ENCODE results near the gene ATG4C. TPM values are rescaled to one million over a fixed set of nuclear protein-coding genes. Genes with fewer than 3 reads are reported as not detected.

The ATG4C gene
- total and polyA plus RNA-seq, 2 donors (not counting 3 experiments of a cell fraction or from before 2014, with no cell fraction given): 2.8 to 11.8 TPM

GRCh38 chr1:62856960-62857359, 73.0 kb downstream of the ATG4C start:
- intact Hi-C loops (cut with micrococcal nuclease) (no loop called here), dilution Hi-C loops (cut with MboI; ENCODE audit: extremely low pct_ligation_motif_present, low sequenced_read_pairs) (no loop called here)
- H3K4me2 ChIP-seq (ENCODE audit: insufficient read depth, low read length): no peak overlapping the region
- no peak for TF ChIP-seq POLR2AphosphoS5 (IDR thresholded peaks at IDR 0.05; ENCODE audit: insufficient read depth, low read depth, low read length)
- no peak for TF ChIP-seq EZH2 (IDR thresholded peaks at IDR 0.05; ENCODE audit: borderline replicate concordance, low read depth, low read length, severe bottlenecking)
- no peak for TF ChIP-seq JUN (IDR thresholded peaks at IDR 0.05; ENCODE audit: borderline replicate concordance, insufficient read depth, insufficient read length, low read depth)
- no peak for TF ChIP-seq MYC (IDR thresholded peaks at IDR 0.05; ENCODE audit: low read depth, low read length)
- no peak for TF ChIP-seq POLR2A (IDR thresholded peaks at IDR 0.05; ENCODE audit: low read depth, low read length)
- no peak for TF ChIP-seq GATA2 (IDR thresholded peaks at IDR 0.05; ENCODE audit: insufficient read depth, insufficient read length, low read depth, low read length)
- TF ChIP-seq MAX (IDR thresholded peaks at IDR 0.05; ENCODE audit: insufficient read depth, insufficient read length): no peak
- no peak for TF ChIP-seq CTCF (IDR thresholded peaks at IDR 0.05; ENCODE audit: extremely low read depth in 1 of 2, insufficient read depth in 1 of 2, low read depth in 1 of 2, low read length in 2 of 2)
- no peak for TF ChIP-seq FOS (IDR thresholded peaks at IDR 0.05; ENCODE audit: borderline replicate concordance, insufficient read depth, low read length)
- DNase-seq (ENCODE audit: low read depth, low spot score): no peak
- H3K79me2 ChIP-seq (ENCODE audit: control insufficient read depth, insufficient read depth, low read length): no peaks in the 10 kb centered on the region
- H3K4me1 ChIP-seq (ENCODE audit: control insufficient read depth, extremely low read depth, insufficient read depth, low read length): no peaks in the 10 kb centered on the region
- H3K27me3 ChIP-seq (ENCODE audit: control insufficient read depth in 2 of 2, insufficient read depth in 2 of 2, low read length in 2 of 2): no peaks in the 10 kb centered on the region
- H3K9me3 ChIP-seq (replicated peaks; ENCODE audit: control insufficient read depth, insufficient read depth, low read length): no peaks in the 10 kb centered on the region
- CTCF ChIA-PET: interaction anchor here (2.8 kb wide), 1 partner anchor 15 kb away, joined by 11 read pairs; no protein-coding TSS in a partner anchor
- FAIRE-seq: no peak
- no peaks in the 10 kb centered on the region for H4K20me1 ChIP-seq (replicated peaks; ENCODE audit: control insufficient read depth, extremely low read depth, insufficient read depth, low read length)
- H3K36me3 ChIP-seq (ENCODE audit: control insufficient read depth in 2 of 2, extremely low read depth in 1 of 2, insufficient read depth in 2 of 2, low read length in 2 of 2): no peaks in the 10 kb centered on the region
- BruUV-seq (replicated peaks): no TSS peak
- no peak overlapping the region for H3K27ac ChIP-seq (ENCODE audit: insufficient read depth, low read depth, low read length)
- no peaks in the 10 kb centered on the region for H3K9me1 ChIP-seq (replicated peaks; ENCODE audit: control insufficient read depth, extremely low read depth, insufficient read depth, low read length)
- POLR2A ChIA-PET: no interaction called here
- no peak overlapping the region for H2AFZ ChIP-seq (ENCODE audit: low read depth, low read length)
- no peak overlapping the region for H3K9ac ChIP-seq (replicated peaks; ENCODE audit: extremely low read depth, insufficient read depth, low read length)
- H3K4me3 ChIP-seq (replicated peaks in 1 of 3; ENCODE audit: insufficient read depth in 1 of 3, low read depth in 1 of 3, low read length in 3 of 3): no peak overlapping the region
